HEK293 (cell line): ENCODE data around the gene CPEB3.

ENCODE experiments used
- CTCF ChIA-PET: fragments of 350-600 bp; formaldehyde crosslinking; extraction: SDS; loops from one replicate; lab custom pipeline; 2021; ENCODE audit warnings: antibody characterized with exemption; lab: Yijun Ruan, JAX
- POLR2A ChIA-PET: fragments of 300-600 bp; formaldehyde crosslinking; extraction: SDS; loops from one replicate; lab custom pipeline; 2020; ENCODE audit warnings: antibody characterized with exemption, inconsistent platforms; lab: Yijun Ruan, JAX
- H3K27ac ChIP-seq: fragments of 200-500 bp; sonication (Bioruptor generic); 2 replicates; pipeline ENCODE4 v1.5.1; 2014; ENCODE audit warnings: low read depth, low read length, control low read depth, inconsistent platforms; ENCODE audit errors: extremely low read depth
- H3K36me3 ChIP-seq, 2 experiments: fragments of 200-500 bp in 1 of 2; sonication (Bioruptor generic) in 1 of 2; 1 replicate in 1 of 2; 2 replicates in 1 of 2; pipeline ENCODE4 v1.5.1; 2014 to 2017; ENCODE audit warnings: inconsistent platforms in 2 of 2, low read length in 2 of 2; ENCODE audit not compliant: control insufficient read depth in 2 of 2, insufficient read depth in 1 of 2
- H3K4me1 ChIP-seq: fragments of 200-500 bp; sonication (Bioruptor generic); 2 replicates; pipeline ENCODE4 v1.5.1; 2014; ENCODE audit warnings: mild to moderate bottlenecking, low read length, inconsistent platforms; ENCODE audit not compliant: control insufficient read depth, insufficient read depth
- H3K4me3 ChIP-seq: 2 replicates; pipeline ENCODE4 v1.5.1; 2011; ENCODE audit warnings: low read depth, mild to moderate bottlenecking, control low read depth, low read length, moderate library complexity
- H3K9me3 ChIP-seq: fragments of 200-500 bp; sonication (Bioruptor generic); 2 replicates; pipeline ENCODE4 v1.5.1; 2014; ENCODE audit warnings: low read depth, low read length, inconsistent platforms; ENCODE audit not compliant: control insufficient read depth, insufficient read depth
- HIC1 ChIP-seq: fragments of 450-650 bp; formaldehyde crosslinking; IDR thresholded peaks from 2 replicates; pipeline ENCODE4 v1.5.1; 2016; ENCODE audit warnings: missing biosample characterization, missing genetic modification characterization
- KLF17 ChIP-seq: fragments of 450-650 bp; formaldehyde crosslinking; IDR thresholded peaks from 2 replicates; pipeline ENCODE4 v1.5.1; 2016; ENCODE audit warnings: missing biosample characterization, missing genetic modification characterization
- KLF8 ChIP-seq: fragments of 450-650 bp; formaldehyde crosslinking; IDR thresholded peaks from 2 replicates; pipeline ENCODE4 v1.5.1; 2016; ENCODE audit warnings: missing biosample characterization, missing genetic modification characterization
- MZF1 ChIP-seq: fragments of 450-650 bp; formaldehyde crosslinking; IDR thresholded peaks from 2 replicates; pipeline ENCODE4 v1.5.1; 2017; ENCODE audit warnings: missing biosample characterization, missing genetic modification characterization, borderline replicate concordance
- OVOL3 ChIP-seq: fragments of 450-650 bp; formaldehyde crosslinking; IDR thresholded peaks from 2 replicates; pipeline ENCODE4 v1.5.1; 2016; ENCODE audit warnings: missing biosample characterization, missing genetic modification characterization
- REST ChIP-seq: fragments of 450-650 bp; formaldehyde crosslinking; IDR thresholded peaks from 2 replicates; pipeline ENCODE4 v1.5.1; 2016; ENCODE audit warnings: missing biosample characterization, missing genetic modification characterization
- WT1 ChIP-seq: fragments of 450-650 bp; formaldehyde crosslinking; IDR thresholded peaks from 2 replicates; pipeline ENCODE4 v1.5.1; 2016; ENCODE audit warnings: missing biosample characterization, missing genetic modification characterization
- ZBTB48 ChIP-seq: fragments of 450-650 bp; formaldehyde crosslinking; IDR thresholded peaks from 2 replicates; pipeline ENCODE4 v1.5.1; 2016; ENCODE audit warnings: missing biosample characterization, missing genetic modification characterization
- ZBTB7A ChIP-seq: fragments of 450-650 bp; formaldehyde crosslinking; IDR thresholded peaks from 2 replicates; pipeline ENCODE4 v1.5.1; 2016; ENCODE audit warnings: low read depth, missing biosample characterization, missing genetic modification characterization
- ZBTB8A ChIP-seq: fragments of 450-650 bp; formaldehyde crosslinking; IDR thresholded peaks from 2 replicates; pipeline ENCODE4 v1.5.1; 2016; ENCODE audit warnings: missing biosample characterization, missing genetic modification characterization
- ZFP3 ChIP-seq: fragments of 450-650 bp; formaldehyde crosslinking; IDR thresholded peaks from 2 replicates; pipeline ENCODE4 v1.5.1; 2016; ENCODE audit warnings: low read depth, missing biosample characterization, missing genetic modification characterization
- ZNF184 ChIP-seq: fragments of 450-650 bp; IDR thresholded peaks from 2 replicates; pipeline ENCODE4 v1.5.1; 2018; ENCODE audit warnings: missing biosample characterization, mild to moderate bottlenecking, missing genetic modification characterization
- ZNF211 ChIP-seq: fragments of 450-650 bp; formaldehyde crosslinking; IDR thresholded peaks from 2 replicates; pipeline ENCODE4 v1.5.1; 2016; ENCODE audit warnings: low read depth, missing biosample characterization, missing genetic modification characterization
- ZNF221 ChIP-seq: fragments of 450-650 bp; formaldehyde crosslinking; IDR thresholded peaks from 2 replicates; pipeline ENCODE4 v1.5.1; 2017; ENCODE audit warnings: missing biosample characterization, missing genetic modification characterization, borderline replicate concordance
- ZNF423 ChIP-seq: fragments of 450-650 bp; formaldehyde crosslinking; IDR thresholded peaks from 2 replicates; pipeline ENCODE4 v1.5.1; 2016; ENCODE audit warnings: missing biosample characterization, missing genetic modification characterization
- ZNF510 ChIP-seq: fragments of 450-650 bp; formaldehyde crosslinking; IDR thresholded peaks from 2 replicates; pipeline ENCODE4 v1.5.1; 2018; ENCODE audit warnings: mild to moderate bottlenecking, missing genetic modification characterization, missing biosample characterization; ENCODE audit not compliant: insufficient replicate concordance
- ZNF548 ChIP-seq: fragments of 450-650 bp; formaldehyde crosslinking; IDR thresholded peaks from 2 replicates; pipeline ENCODE4 v1.5.1; 2016; ENCODE audit warnings: missing biosample characterization, missing genetic modification characterization
- ZNF654 ChIP-seq: fragments of 450-650 bp; formaldehyde crosslinking; IDR thresholded peaks from 2 replicates; pipeline ENCODE4 v1.5.1; 2016; ENCODE audit warnings: low read depth, missing biosample characterization, missing genetic modification characterization
- ZNF677 ChIP-seq: fragments of 450-650 bp; IDR thresholded peaks from 2 replicates; pipeline ENCODE4 v1.5.0; 2018; ENCODE audit warnings: missing biosample characterization, mild to moderate bottlenecking, missing genetic modification characterization, moderate library complexity
- ZNF76 ChIP-seq: fragments of 450-650 bp; formaldehyde crosslinking; IDR thresholded peaks from 2 replicates; pipeline ENCODE4; 2016; ENCODE audit warnings: low read depth, missing biosample characterization, missing genetic modification characterization, borderline replicate concordance
- TF ChIP-seq, protein P1 (sequence below): fragments of 450-650 bp; formaldehyde crosslinking; optimal IDR thresholded peaks from 2 replicates; pipeline ENCODE3; 2016; ENCODE audit warnings: missing biosample characterization, mild to moderate bottlenecking, missing genetic modification characterization
- TF ChIP-seq, protein P2 (sequence below): fragments of 450-650 bp; formaldehyde crosslinking; IDR thresholded peaks from 2 replicates; pipeline ENCODE4 v1.5.1; 2016; ENCODE audit warnings: missing biosample characterization, missing genetic modification characterization
- TF ChIP-seq, protein P3 (sequence below): fragments of 450-650 bp; formaldehyde crosslinking; IDR thresholded peaks from 2 replicates; pipeline ENCODE4 v1.5.1; 2016; ENCODE audit warnings: missing biosample characterization, missing genetic modification characterization

CPEB3 gene

GRCh38 chr10:92081641-92082040, 209.2 kb downstream of the CPEB3 start (continued):
- TF ChIP-seq ZFP3 (no peak), ZBTB48 (tag by site-specific recombination) (no peak), WT1 (tag by site-specific recombination) (no peak)
- TF ChIP-seq, protein P1, sequence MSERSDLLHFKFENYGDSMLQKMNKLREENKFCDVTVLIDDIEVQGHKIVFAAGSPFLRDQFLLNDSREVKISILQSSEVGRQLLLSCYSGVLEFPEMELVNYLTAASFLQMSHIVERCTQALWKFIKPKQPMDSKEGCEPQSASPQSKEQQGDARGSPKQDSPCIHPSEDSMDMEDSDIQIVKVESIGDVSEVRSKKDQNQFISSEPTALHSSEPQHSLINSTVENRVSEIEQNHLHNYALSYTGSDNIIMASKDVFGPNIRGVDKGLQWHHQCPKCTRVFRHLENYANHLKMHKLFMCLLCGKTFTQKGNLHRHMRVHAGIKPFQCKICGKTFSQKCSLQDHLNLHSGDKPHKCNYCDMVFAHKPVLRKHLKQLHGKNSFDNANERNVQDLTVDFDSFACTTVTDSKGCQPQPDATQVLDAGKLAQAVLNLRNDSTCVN (tag by site-specific recombination): no peak
- TF ChIP-seq, all 188 proteins: peak for 0

- POLR2A ChIA-PET: no interaction called here
- peaks cover 0 to 11% of the 10 kb centered on the region in 2 experiments; a peak in 1 of 3 replicates for H3K36me3 ChIP-seq
- CTCF ChIA-PET: interaction anchor here (0.6 to 0.7 kb wide), 3 partner anchors 340 to 664 kb away, joined by 3 read pairs; no protein-coding TSS in a partner anchor
- TF ChIP-seq ZNF211: no peak
- TF ChIP-seq ZNF221: no peak
- TF ChIP-seq MZF1 (tag by site-specific recombination): no peak
- TF ChIP-seq ZNF423 (tag by site-specific recombination): no peak
- no peak for TF ChIP-seq ZBTB7A (tag by site-specific recombination)
- no peak for TF ChIP-seq HIC1 (tag by site-specific recombination)
- no peak for TF ChIP-seq ZNF184
- no peak for TF ChIP-seq ZNF510
- TF ChIP-seq ZBTB8A: no peak
- TF ChIP-seq KLF17: no peak
- no peak for TF ChIP-seq OVOL3 (tag by site-specific recombination)
- TF ChIP-seq, all 188 proteins: peak for 0
- Histone ChIP-seq H3K27ac (no peak overlapping the region), H3K4me3 (no peak overlapping the region), H3K4me1 (no peaks in the 10 kb centered on the region), H3K9me3 (no peaks in the 10 kb centered on the region)
Measured at GRCh38 chr10:92080244-92080643, 210.6 kb downstream of the CPEB3 start.

- peaks cover 0 to 11% of the 10 kb centered on the region in 2 experiments; a peak in 1 of 3 replicates for H3K36me3 ChIP-seq
- no peaks in the 10 kb centered on the region for H3K9me3 ChIP-seq
- H3K27ac ChIP-seq: no peak overlapping the region
- CTCF ChIA-PET: interaction anchor here (1.2 kb wide), 1 partner anchor 9 kb away, joined by 3 read pairs; no protein-coding TSS in a partner anchor
- POLR2A ChIA-PET: no interaction called here
- no peaks in the 10 kb centered on the region for H3K4me1 ChIP-seq
- no peak overlapping the region for H3K4me3 ChIP-seq
- TF ChIP-seq, protein P2, sequence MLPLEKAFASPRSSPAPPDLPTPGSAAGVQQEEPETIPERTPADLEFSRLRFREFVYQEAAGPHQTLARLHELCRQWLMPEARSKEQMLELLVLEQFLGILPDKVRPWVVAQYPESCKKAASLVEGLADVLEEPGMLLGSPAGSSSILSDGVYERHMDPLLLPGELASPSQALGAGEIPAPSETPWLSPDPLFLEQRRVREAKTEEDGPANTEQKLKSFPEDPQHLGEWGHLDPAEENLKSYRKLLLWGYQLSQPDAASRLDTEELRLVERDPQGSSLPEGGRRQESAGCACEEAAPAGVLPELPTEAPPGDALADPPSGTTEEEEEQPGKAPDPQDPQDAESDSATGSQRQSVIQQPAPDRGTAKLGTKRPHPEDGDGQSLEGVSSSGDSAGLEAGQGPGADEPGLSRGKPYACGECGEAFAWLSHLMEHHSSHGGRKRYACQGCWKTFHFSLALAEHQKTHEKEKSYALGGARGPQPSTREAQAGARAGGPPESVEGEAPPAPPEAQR (tag by site-specific recombination): no peak
- TF ChIP-seq, protein P3, sequence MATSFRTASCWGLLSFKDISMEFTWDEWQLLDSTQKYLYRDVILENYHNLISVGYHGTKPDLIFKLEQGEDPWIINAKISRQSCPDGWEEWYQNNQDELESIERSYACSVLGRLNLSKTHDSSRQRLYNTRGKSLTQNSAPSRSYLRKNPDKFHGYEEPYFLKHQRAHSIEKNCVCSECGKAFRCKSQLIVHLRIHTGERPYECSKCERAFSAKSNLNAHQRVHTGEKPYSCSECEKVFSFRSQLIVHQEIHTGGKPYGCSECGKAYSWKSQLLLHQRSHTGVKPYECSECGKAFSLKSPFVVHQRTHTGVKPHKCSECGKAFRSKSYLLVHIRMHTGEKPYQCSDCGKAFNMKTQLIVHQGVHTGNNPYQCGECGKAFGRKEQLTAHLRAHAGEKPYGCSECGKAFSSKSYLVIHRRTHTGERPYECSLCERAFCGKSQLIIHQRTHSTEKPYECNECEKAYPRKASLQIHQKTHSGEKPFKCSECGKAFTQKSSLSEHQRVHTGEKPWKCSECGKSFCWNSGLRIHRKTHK (tag by site-specific recombination): no peak
- TF ChIP-seq ZNF76 (tag by site-specific recombination) (no peak), ZNF548 (tag by site-specific recombination) (no peak), ZNF677 (no peak), KLF8 (no peak), WT1 (tag by site-specific recombination) (no peak), REST (tag by site-specific recombination) (no peak), ZNF654 (tag by site-specific recombination) (no peak)
Measured at GRCh38 chr10:92079003-92079402, 211.9 kb downstream of the CPEB3 start.
